HG03520 (cell line): Measurements from ENCODE around the gene ASPHD2.

Experiments used
- ATAC-seq: cut with Tn5 transposase; IDR thresholded peaks from one replicate; pipeline ENCODE4 v1.9.1; 2021; ENCODE audit warnings: mild to moderate bottlenecking, moderate library complexity; ENCODE audit not compliant: unreplicated experiment

ASPHD2 gene

DNA sequence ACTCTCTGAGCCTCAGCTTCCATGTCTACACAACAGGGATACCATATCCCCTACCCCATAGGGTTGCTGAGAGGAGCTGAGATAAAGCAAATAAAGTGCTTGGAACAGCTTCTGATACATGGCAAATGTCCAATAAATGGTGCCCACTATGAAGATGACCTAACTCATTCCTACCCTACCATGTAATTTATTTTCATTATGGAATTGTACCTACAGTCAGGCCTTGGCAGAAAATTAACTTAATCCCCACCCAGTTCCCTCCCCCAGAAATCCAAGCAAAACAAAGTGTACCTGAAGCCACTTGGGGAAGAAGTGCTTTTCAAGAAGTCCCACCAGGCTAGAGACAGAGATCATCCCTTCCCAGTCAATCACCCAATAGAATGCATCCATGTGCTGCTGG, 65.4 kb downstream of the ASPHD2 start:
- no peak for ATAC-seq
